ENCODE data around the gene BTNL2. TPM values are rescaled to one million over a fixed set of nuclear protein-coding genes. Genes with fewer than 3 reads are reported as not detected.

BTNL2 gene
- total RNA-seq, result not detected in 2 replicates

GRCh38 chr6:32406857-32407256 is at the start of gene BTNL2:
TSS of gene BTNL2 (minus strand) at chr6:32407181. CDS start at chr6:32407123, 58 bp downstream.

DNA sequence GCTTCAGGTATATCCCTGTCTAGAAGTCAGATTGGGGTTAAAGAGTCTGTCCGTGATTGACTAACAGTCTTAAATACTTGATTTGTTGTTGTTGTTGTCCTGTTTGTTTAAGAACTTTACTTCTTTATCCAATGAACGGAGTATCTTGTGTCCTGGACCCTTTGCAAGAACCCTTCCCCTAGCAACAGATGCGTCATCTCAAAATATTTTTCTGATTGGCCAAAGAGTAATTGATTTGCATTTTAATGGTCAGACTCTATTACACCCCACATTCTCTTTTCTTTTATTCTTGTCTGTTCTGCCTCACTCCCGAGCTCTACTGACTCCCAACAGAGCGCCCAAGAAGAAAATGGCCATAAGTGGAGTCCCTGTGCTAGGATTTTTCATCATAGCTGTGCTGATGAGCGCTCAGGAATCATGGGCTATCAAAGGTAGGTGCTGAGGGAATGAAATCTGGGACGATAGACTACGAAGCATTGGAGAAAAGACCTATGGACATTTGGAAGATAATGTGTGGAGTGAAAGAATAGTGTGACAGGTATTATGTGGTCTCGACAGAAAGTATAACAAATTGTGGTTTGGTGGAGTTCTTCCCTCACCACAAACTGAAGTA is 32.7 kb upstream of the BTNL2 start, which contains the start of gene HLA-DRA:
HLA-DRA (plus strand) TSS at position 286 of the 613 bp plus-strand sequence; CDS start at position 350, 64 bp downstream.

DNA sequence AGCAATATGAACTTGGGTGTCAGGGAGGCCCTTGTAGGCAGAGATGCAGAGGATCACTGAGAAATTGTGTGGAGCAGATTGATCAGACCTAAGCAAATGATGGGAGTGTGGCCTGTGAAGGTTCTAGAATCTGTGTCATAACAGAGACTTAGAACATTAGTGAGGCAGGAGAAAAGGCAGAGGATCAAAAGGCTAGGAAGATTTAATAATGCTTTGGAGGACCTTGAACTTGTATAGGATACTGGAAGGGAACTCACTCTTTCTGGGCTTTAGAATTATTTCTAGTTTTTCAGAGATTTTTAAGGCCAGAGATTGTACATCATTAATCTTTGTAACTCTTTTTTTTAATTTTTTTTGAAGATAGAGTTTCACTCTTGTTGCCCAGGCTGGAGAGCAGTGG is 35.2 kb downstream of the BTNL2 start, which contains the start of gene TSBP1:
TSBP1 (minus strand) TSS at position 101 of the 400 bp plus-strand sequence. CDS start 197 bp downstream, outside the sequence.

Other genes with a start within 250 kb of the BTNL2 start
- gene EGFL8, start 242.6 kb downstream of the BTNL2 start, total RNA-seq, result 0.12 and 0.29 TPM in 2 replicates
- 43.9 and 51.3 TPM in 2 replicates for gene AGPAT1, start 231.1 kb downstream of the BTNL2 start, total RNA-seq
- gene RNF5, start 228.8 kb downstream of the BTNL2 start, total RNA-seq, result 27.9 and 29.6 TPM in 2 replicates
- 0.50 and 1.4 TPM in 2 replicates for gene AGER, start 222.9 kb downstream of the BTNL2 start, total RNA-seq
- gene PBX2, start 217.0 kb downstream of the BTNL2 start, total RNA-seq, result 32.2 and 34.1 TPM in 2 replicates
- 1.6 and 1.9 TPM in 2 replicates for gene GPSM3, start 214.5 kb downstream of the BTNL2 start, total RNA-seq
- gene NOTCH4, start 183.1 kb downstream of the BTNL2 start, total RNA-seq, result 3.9 and 5.3 TPM in 2 replicates
- not detected in 2 replicates for gene TSBP1, start 35.3 kb downstream of the BTNL2 start, total RNA-seq
- gene HLA-DRA, start 32.7 kb upstream of the BTNL2 start, total RNA-seq, result 0.29 TPM in 1 of 2 replicates, not detected in the other
- gene HLA-DRB5, start 123.1 kb upstream of the BTNL2 start, total RNA-seq, result not detected in 2 replicates
- gene HLA-DRB1, start 182.7 kb upstream of the BTNL2 start, total RNA-seq, result 0.37 TPM in 1 of 2 replicates, not detected in the other
- not detected in 2 replicates for gene HLA-DQA1, start 230.2 kb upstream of the BTNL2 start, total RNA-seq

All from cardiac ventricle fibroblast (primary cell).